Measurements from ENCODE around the gene AGBL3.
A peak's percentile ranks its signal among the peaks of the same experiment; 100 is the strongest.

Gene AGBL3

DNA sequence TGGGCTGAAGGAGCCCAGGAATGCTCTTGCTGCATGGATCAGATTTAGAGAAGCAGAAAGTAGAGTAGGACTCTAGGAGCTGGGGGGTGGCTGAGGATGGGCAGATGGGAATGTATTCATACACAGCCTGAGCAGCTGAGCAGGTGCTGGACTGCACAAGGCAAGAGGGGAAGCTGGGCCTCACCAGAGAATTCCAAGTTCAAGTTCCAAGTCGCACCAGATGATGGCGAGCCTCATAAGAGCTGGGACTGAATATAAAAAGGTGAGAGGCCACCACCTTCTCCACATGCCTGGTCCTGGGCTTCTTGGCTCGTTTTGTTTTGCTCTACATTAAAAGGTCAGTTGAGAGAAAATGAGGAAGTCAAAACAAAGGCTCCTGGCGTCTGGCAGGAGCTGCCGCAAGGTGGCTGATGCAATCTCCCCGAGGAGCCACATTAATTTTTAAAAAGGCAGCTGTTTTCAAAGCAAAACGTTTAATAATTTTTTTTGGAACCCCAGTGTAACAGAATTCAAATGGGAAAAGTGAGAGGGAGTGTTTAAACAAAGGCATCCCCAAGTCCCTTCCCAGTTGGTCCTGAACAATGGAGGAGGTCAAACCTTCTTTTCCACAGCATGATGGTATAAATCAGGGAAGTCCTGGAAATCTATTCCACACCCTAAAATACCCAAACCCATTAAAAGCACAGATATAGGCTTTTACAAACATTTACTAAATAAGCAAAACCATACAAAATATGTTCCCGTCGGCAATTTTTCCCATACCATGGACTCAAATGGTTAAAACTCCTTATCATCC lies 174.7 kb downstream of the AGBL3 start:
- Histone ChIP-seq H3K27ac (ENCODE audit: low read depth, low read length) (peak overlapping the region; percentile 11; the same call in 1 of the 2 replicates), H3K36me3 (ENCODE audit: insufficient read depth, low read length) (peaks cover 31% of the 10 kb centered on the region), H3K9ac (ENCODE audit: low read depth, low read length) (peak overlapping the region; percentile 29; the same call in 1 of the 2 replicates), H3K9me3 (ENCODE audit: insufficient read depth, low read depth, low read length) (peaks cover 14% of the 10 kb centered on the region), H3K27me3 (ENCODE audit: insufficient read depth, low read length) (no peaks in the 10 kb centered on the region), H3K4me3 (ENCODE audit: low read length) (no peak overlapping the region), H3K4me1 (ENCODE audit: insufficient read depth, low read length) (peaks cover 23% of the 10 kb centered on the region)
- WGBS, result 79% methylated on average over 9 of the region's 9 CpGs

DNA sequence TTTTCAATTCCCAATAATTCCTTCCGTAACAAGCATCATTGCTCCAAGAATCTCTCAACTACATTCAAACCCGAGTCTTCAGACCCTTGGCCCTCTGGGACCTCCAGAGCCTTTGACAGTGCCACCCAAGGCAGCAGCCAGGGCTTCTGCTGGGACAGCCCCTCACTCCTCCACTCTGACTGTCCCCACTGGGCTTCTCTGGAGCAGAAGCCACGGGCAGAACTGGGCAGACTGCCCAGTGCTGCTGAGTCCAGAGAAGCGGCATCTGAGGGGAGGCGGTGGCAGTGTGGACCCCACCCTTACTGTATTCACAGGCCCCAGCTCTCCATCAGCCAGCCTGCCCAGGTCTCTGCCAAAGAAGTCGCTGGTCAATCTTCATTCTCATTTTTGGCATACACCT lies 175.4 kb downstream of the AGBL3 start:
- peaks cover 23% of the 10 kb centered on the region for H3K4me1 ChIP-seq (ENCODE audit: insufficient read depth, low read length)
- 92% methylated on average over 6 of the region's 6 CpGs for WGBS
- no peak overlapping the region for H3K4me3 ChIP-seq (ENCODE audit: low read length)
- H3K36me3 ChIP-seq (ENCODE audit: insufficient read depth, low read length), result peaks cover 37% of the 10 kb centered on the region
- H3K9me3 ChIP-seq (ENCODE audit: insufficient read depth, low read depth, low read length), result peaks cover 8% of the 10 kb centered on the region
- no peaks in the 10 kb centered on the region for H3K27me3 ChIP-seq (ENCODE audit: insufficient read depth, low read length)
- no peak overlapping the region for H3K27ac ChIP-seq (ENCODE audit: low read depth, low read length)
- no peak overlapping the region for H3K9ac ChIP-seq (ENCODE audit: low read depth, low read length)

DNA sequence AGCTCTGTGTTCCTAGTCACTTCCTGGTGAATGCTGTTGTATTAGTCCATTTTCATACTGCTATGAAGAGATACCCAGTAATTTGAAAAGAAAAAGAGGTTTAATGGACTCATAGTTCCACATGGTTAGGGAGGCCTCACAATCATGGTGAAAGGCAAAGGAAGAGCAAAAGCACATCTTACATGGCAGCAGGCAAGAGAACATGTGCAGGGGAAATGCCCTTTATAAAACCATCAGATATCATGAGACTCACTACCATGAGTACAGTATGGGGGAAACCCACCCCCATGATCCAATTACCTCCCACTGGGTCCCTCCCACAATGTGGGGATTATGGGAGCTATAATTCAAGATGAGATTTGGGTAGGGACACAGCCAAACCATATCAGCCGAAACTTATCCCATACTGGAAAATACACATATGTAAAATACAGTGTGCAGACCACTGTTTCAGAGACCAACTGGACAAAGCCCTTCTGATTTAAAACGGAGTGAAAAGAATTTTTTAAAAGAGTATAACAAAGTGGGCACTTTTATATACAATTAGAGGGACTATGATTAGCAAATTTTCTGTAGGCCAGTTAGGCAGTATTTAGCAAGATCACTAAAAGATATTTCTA lies 176.2 kb downstream of the AGBL3 start:
- no peaks in the 10 kb centered on the region for H3K27me3 ChIP-seq (ENCODE audit: insufficient read depth, low read length)
- no peak overlapping the region for H3K9ac ChIP-seq (ENCODE audit: low read depth, low read length)
- H3K9me3 ChIP-seq (ENCODE audit: insufficient read depth, low read depth, low read length), result peaks cover 7% of the 10 kb centered on the region; the same call in 1 of the 2 replicates
- H3K27ac ChIP-seq (ENCODE audit: low read depth, low read length), result no peak overlapping the region
- peaks cover 42% of the 10 kb centered on the region for H3K36me3 ChIP-seq (ENCODE audit: insufficient read depth, low read length)
- H3K4me1 ChIP-seq (ENCODE audit: insufficient read depth, low read length), result peaks cover 23% of the 10 kb centered on the region
- WGBS, result 89% methylated on average over 1 of the region's 2 CpGs
- H3K4me3 ChIP-seq (ENCODE audit: low read length), result no peak overlapping the region

DNA sequence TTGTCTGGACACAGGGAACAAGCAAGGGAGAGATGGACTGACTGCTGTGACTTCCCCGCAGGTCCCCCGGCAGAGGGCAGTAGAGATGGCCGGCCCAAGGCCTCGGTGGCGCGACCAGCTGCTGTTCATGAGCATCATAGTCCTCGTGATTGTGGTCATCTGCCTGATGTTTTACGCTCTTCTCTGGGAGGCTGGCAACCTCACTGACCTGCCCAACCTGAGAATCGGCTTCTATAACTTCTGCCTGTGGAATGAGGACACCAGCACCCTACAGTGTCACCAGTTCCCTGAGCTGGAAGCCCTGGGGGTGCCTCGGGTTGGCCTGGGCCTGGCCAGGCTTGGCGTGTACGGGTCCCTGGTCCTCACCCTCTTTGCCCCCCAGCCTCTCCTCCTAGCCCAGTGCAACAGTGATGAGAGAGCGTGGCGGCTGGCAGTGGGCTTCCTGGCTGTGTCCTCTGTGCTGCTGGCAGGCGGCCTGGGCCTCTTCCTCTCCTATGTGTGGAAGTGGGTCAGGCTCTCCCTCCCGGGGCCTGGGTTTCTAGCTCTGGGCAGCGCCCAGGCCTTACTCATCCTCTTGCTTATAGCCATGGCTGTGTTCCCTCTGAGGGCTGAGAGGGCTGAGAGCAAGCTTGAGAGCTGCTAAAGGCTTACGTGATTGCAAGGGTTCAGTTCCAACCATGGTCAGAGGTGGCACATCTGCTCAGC lies 178.2 kb downstream of the AGBL3 start:
- Histone ChIP-seq H3K9me3 (ENCODE audit: insufficient read depth, low read depth, low read length) (peaks cover 7% of the 10 kb centered on the region; the same call in 1 of the 2 replicates), H3K36me3 (ENCODE audit: insufficient read depth, low read length) (peaks cover 54% of the 10 kb centered on the region), H3K27ac (ENCODE audit: low read depth, low read length) (no peak overlapping the region), H3K4me1 (ENCODE audit: insufficient read depth, low read length) (peaks cover 21% of the 10 kb centered on the region), H3K9ac (ENCODE audit: low read depth, low read length) (no peak overlapping the region), H3K27me3 (ENCODE audit: insufficient read depth, low read length) (no peaks in the 10 kb centered on the region), H3K4me3 (ENCODE audit: low read length) (no peak overlapping the region)
- 87% methylated on average over 18 of the region's 18 CpGs for WGBS

DNA sequence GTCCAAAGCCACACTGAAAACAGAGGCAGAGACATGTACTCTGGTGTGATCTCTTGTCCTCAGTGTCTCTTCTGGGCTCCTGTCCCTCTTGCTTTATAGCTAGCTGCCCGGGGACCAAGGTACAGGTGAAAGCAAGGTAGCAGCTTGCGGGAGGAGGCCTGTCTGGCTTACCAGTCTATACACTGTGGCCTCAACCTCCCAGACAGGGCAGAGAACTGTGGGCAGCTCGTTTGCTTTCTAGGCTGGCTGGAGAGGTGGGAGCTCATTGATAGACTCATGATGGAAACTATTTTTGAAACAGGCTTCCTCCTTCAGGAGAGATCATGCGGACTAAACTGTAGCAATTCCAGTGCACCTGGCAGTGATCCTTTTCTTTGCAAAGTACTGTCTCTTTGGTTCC lies 179.6 kb downstream of the AGBL3 start:
- H3K36me3 ChIP-seq (ENCODE audit: insufficient read depth, low read length), result peaks cover 54% of the 10 kb centered on the region
- no peak overlapping the region for H3K27ac ChIP-seq (ENCODE audit: low read depth, low read length)
- H3K9ac ChIP-seq (ENCODE audit: low read depth, low read length), result no peak overlapping the region
- no peaks in the 10 kb centered on the region for H3K27me3 ChIP-seq (ENCODE audit: insufficient read depth, low read length)
- H3K4me3 ChIP-seq (ENCODE audit: low read length), result no peak overlapping the region
- H3K4me1 ChIP-seq (ENCODE audit: insufficient read depth, low read length), result peaks cover 9% of the 10 kb centered on the region
- peaks cover 7% of the 10 kb centered on the region; the same call in 1 of the 2 replicates for H3K9me3 ChIP-seq (ENCODE audit: insufficient read depth, low read depth, low read length)
- 91% methylated on average over 4 of the region's 4 CpGs for WGBS

DNA sequence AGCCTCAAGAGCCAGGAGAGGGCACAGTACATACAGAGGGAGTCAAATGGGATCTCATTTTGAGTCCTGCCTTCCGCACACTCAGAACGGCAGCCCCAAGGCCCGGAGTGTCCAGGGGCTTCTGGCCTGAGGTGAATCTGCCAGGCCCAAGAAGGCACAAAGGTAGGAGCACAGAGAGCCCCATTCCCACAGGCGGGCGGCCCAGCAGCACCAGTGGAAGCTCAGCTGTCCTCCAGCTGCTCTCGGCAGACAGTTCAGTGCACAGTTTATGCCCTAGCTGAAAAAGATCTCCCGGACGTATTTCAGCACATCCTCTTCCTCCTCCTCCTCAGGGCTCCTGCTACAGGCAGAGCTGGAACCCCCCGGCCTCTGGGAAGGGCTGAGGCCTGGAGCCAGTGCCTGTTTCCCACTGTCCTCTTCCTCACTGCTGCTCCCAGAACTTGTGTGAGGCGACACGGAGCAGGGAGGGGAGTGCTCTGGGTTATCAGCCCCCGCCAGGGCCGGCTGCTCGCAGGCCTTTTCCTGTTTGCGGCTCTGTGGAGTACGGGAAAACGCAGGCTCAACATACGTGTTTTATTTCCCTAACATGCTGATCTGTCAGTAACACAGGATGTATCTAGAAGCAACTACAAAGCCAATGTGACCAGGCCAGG lies 180.2 kb downstream of the AGBL3 start:
- Histone ChIP-seq H3K9ac (ENCODE audit: low read depth, low read length) (no peak overlapping the region), H3K4me3 (ENCODE audit: low read length) (no peak overlapping the region), H3K36me3 (ENCODE audit: insufficient read depth, low read length) (peaks cover 54% of the 10 kb centered on the region), H3K4me1 (ENCODE audit: insufficient read depth, low read length) (peaks cover 6% of the 10 kb centered on the region), H3K27ac (ENCODE audit: low read depth, low read length) (no peak overlapping the region), H3K9me3 (ENCODE audit: insufficient read depth, low read depth, low read length) (peaks cover 7% of the 10 kb centered on the region; the same call in 1 of the 2 replicates), H3K27me3 (ENCODE audit: insufficient read depth, low read length) (no peaks in the 10 kb centered on the region)
- WGBS, result 97% methylated on average over 18 of the region's 18 CpGs

DNA sequence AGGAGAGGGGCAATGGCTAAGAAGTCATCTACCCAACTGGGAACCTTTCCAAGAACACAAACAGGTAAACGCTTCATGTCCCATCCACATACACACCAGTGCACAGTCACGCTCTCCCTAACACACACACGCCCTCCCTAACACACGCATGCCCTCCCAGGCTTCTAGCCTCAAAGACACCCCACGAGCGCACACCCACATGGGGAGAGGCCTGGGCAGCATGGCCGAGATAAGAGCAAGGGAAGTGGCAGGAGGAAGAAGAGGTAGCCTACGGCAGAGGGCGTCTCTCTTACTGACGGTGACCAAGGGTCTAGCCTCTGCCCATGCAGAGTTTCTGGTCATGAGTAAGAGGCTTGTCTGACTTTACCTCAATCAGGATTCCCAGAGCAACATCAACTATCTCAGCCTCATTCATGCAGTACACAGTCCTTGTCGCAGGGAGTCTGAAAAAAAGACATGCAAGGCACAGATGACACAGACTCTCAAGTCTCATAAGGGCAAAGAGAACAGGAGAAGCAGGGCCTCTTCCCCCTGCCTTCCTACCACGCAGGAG lies 181.1 kb downstream of the AGBL3 start:
- H3K27me3 ChIP-seq (ENCODE audit: insufficient read depth, low read length), result no peaks in the 10 kb centered on the region
- no peak overlapping the region for H3K9ac ChIP-seq (ENCODE audit: low read depth, low read length)
- peaks cover 6% of the 10 kb centered on the region for H3K4me1 ChIP-seq (ENCODE audit: insufficient read depth, low read length)
- H3K27ac ChIP-seq (ENCODE audit: low read depth, low read length), result no peak overlapping the region
- H3K9me3 ChIP-seq (ENCODE audit: insufficient read depth, low read depth, low read length), result peaks cover 7% of the 10 kb centered on the region; the same call in 1 of the 2 replicates
- WGBS, result 89% methylated on average over 12 of the region's 12 CpGs
- H3K4me3 ChIP-seq (ENCODE audit: low read length), result no peak overlapping the region
- H3K36me3 ChIP-seq (ENCODE audit: insufficient read depth, low read length), result peaks cover 54% of the 10 kb centered on the region

DNA sequence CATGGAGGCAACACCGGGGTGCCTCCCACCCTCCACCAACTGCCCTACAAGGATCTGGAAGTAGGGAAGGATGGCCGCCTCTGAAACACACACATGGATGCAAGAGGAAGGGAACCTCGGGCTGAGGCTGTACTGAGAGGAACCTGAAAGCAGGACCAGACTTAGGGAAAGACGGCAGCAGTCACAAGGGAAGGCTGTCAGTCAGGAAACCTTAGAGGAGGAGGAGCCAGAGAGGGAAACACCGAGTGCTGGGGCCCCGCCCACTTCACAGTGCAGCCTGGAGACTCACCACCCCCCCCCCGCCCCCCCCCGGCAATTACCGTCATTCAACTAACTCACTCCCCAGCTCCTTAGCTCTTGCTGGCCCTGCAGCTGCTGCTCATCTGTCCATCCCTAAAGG lies 181.7 kb downstream of the AGBL3 start:
- peaks cover 51% of the 10 kb centered on the region for H3K36me3 ChIP-seq (ENCODE audit: insufficient read depth, low read length)
- WGBS, result 91% methylated on average over 5 of the region's 9 CpGs
- no peaks in the 10 kb centered on the region for H3K27me3 ChIP-seq (ENCODE audit: insufficient read depth, low read length)
- no peak overlapping the region for H3K9ac ChIP-seq (ENCODE audit: low read depth, low read length)
- H3K27ac ChIP-seq (ENCODE audit: low read depth, low read length), result no peak overlapping the region
- peaks cover 1% of the 10 kb centered on the region; the same call in 1 of the 2 replicates for H3K9me3 ChIP-seq (ENCODE audit: insufficient read depth, low read depth, low read length)
- no peak overlapping the region for H3K4me3 ChIP-seq (ENCODE audit: low read length)
- H3K4me1 ChIP-seq (ENCODE audit: insufficient read depth, low read length), result peaks cover 6% of the 10 kb centered on the region

DNA sequence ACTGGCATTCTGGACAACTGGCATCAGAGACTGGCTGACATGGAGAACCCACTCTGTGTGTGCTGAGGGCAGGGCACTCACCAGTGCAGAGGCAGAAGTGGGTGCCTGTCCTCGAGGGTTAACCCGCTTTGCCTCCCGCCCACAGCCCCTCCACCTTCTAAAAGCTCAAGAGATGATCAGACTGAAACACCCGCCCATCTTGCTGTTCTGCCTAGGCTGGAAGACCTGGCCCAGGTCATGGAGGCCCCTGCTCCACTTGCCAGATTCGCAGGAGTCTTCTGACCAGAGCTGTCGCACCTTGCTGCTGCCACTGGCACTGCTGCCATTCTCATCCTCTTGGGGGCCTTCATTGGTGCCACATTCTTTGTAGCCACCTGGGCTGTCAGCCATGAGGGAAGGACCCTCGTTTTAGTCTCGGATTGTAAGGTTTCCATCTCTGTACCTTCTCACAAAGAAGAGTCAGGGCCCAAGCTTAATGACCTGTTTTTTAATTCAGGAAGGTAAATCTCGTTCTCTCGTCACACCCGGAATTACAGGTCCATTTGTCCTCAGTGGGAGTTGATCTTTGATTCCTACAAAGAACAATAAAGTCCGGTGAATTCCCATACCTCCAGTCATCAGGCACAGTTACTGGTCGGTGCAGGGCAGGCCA lies 182.3 kb downstream of the AGBL3 start:
- peaks cover 6% of the 10 kb centered on the region for H3K4me1 ChIP-seq (ENCODE audit: insufficient read depth, low read length)
- H3K9ac ChIP-seq (ENCODE audit: low read depth, low read length), result no peak overlapping the region
- WGBS, result 90% methylated on average over 13 of the region's 13 CpGs
- no peaks in the 10 kb centered on the region for H3K9me3 ChIP-seq (ENCODE audit: insufficient read depth, low read depth, low read length)
- no peak overlapping the region for H3K4me3 ChIP-seq (ENCODE audit: low read length)
- H3K36me3 ChIP-seq (ENCODE audit: insufficient read depth, low read length), result peaks cover 49% of the 10 kb centered on the region
- H3K27ac ChIP-seq (ENCODE audit: low read depth, low read length), result no peak overlapping the region
- no peaks in the 10 kb centered on the region for H3K27me3 ChIP-seq (ENCODE audit: insufficient read depth, low read length)

DNA sequence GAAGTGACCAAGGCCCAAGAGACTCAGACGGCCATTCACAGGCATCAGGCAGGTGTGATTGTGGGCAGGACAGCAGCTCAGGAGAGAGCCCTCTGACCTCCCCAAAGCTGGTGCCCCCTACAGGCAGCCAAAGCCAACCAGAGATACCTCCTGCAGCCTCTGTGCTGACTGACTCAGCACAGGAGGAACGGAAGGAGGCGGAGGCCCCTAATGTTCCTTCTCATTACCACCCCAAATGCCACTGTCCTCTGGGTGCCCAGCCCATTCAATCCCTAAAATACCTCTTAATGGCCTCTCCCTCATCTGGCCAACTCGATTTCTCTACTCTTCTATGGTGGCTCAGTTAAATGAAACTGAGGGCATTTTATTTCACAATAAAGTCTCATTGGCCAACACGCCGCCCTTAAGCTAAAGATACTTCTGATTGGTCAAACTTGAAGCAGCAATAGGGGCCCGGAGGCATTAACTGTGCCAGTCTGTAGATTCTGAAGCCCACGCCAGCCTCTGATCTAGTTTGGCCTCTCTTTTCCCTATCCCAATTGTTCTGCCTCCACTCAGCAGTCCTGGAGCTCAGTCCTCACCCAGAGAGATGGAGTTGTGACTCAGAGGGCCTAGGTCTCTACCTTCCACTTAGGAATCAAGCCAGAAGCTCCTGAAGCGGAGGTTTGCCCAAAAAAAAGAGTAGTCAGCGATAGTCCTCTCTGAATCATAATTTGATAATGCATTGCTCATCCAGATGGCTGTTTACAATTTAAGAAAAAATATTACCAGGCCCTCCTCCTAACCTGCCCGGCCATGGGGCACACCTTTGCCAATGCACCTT lies 183.0 kb downstream of the AGBL3 start:
- Histone ChIP-seq H3K4me1 (ENCODE audit: insufficient read depth, low read length) (peaks cover 6% of the 10 kb centered on the region), H3K4me3 (ENCODE audit: low read length) (peak overlapping the region; percentile 99), H3K36me3 (ENCODE audit: insufficient read depth, low read length) (peaks cover 42% of the 10 kb centered on the region), H3K27ac (ENCODE audit: low read depth, low read length) (peak overlapping the region; percentile 100), H3K9me3 (ENCODE audit: insufficient read depth, low read depth, low read length) (no peaks in the 10 kb centered on the region), H3K27me3 (ENCODE audit: insufficient read depth, low read length) (no peaks in the 10 kb centered on the region), H3K9ac (ENCODE audit: low read depth, low read length) (peak overlapping the region; percentile 99)
- 64% methylated on average over 11 of the region's 11 CpGs for WGBS
